ENCODE data around the gene CHDH.

DNA sequence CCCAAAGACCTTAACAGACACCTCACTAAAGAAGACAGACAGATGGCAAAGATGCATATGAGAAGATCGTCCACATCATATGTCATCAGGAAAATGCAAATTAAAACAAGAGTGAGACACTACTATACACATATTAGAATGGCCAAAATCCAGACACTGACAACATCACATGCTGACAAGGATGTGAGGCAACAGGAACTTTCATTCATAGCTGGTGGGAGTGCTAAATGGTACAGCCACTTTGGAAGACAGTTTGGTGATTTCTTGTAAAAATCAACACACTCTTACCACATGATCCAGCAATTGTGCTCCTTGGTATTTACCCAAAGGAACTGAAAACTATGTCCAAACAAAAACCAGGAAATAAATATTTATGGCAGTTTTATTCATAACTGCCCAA, 17.6 kb downstream of the CHDH start:
- TF ChIP-seq, protein P1, sequence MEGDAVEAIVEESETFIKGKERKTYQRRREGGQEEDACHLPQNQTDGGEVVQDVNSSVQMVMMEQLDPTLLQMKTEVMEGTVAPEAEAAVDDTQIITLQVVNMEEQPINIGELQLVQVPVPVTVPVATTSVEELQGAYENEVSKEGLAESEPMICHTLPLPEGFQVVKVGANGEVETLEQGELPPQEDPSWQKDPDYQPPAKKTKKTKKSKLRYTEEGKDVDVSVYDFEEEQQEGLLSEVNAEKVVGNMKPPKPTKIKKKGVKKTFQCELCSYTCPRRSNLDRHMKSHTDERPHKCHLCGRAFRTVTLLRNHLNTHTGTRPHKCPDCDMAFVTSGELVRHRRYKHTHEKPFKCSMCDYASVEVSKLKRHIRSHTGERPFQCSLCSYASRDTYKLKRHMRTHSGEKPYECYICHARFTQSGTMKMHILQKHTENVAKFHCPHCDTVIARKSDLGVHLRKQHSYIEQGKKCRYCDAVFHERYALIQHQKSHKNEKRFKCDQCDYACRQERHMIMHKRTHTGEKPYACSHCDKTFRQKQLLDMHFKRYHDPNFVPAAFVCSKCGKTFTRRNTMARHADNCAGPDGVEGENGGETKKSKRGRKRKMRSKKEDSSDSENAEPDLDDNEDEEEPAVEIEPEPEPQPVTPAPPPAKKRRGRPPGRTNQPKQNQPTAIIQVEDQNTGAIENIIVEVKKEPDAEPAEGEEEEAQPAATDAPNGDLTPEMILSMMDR (IDR thresholded peaks at IDR 0.05), result no peak
- no peak for TF ChIP-seq POLR2A (IDR thresholded peaks at IDR 0.05)
